ENCODE measurements around the gene MECP2.

Gene MECP2

GRCh38 chrX:154030715-154031305 is 66.7 kb downstream of the MECP2 start:
- DNase-seq = no peak

GRCh38 chrX:154030266-154030665 is 67.3 kb downstream of the MECP2 start:
- no peak for DNase-seq

DNA sequence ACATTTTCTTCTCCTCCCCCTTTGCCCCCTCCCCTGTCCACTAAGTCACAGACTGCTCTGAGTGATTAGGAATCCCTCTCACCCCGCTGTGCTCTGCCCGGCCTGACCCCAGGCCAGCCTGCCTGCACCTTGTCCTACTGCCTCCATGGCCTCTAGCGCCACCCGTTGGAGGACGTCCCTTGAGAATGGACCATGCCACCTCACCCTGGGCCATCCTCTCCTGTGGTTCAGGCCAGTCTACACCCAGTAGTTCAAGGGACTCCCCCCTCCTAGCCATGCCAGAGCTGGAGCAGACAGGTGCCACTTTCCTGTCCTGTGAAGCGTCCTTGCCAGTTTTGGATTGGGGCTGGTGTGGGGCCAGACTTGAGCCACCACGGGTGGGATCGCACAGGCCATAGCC is 68.1 kb downstream of the MECP2 start:
- no peak for DNase-seq

- no peak for DNase-seq
Measured at GRCh38 chrX:154028502-154029184, 68.9 kb downstream of the MECP2 start.

DNA sequence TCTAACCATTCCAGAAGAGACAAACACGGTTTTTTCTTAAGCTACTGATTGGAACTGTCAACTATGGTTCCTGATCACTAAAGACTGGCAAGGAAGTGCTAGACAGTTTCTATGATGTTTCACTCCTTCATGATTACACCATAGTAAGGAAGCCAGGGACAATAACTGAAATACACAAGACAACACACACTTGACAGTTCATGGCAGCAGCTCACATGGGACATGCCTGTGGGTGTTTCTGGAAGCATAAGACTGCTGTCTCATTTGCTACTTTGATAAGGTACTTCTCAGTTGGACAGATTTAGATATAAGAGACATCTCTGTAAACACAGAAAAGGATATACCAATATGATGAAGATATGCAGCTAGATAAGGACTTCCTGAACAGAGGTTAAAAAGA is 69.5 kb downstream of the MECP2 start:
- no peak for DNase-seq

- DNase-seq = no peak
Measured at GRCh38 chrX:154027022-154027402, 70.5 kb downstream of the MECP2 start.

DNA sequence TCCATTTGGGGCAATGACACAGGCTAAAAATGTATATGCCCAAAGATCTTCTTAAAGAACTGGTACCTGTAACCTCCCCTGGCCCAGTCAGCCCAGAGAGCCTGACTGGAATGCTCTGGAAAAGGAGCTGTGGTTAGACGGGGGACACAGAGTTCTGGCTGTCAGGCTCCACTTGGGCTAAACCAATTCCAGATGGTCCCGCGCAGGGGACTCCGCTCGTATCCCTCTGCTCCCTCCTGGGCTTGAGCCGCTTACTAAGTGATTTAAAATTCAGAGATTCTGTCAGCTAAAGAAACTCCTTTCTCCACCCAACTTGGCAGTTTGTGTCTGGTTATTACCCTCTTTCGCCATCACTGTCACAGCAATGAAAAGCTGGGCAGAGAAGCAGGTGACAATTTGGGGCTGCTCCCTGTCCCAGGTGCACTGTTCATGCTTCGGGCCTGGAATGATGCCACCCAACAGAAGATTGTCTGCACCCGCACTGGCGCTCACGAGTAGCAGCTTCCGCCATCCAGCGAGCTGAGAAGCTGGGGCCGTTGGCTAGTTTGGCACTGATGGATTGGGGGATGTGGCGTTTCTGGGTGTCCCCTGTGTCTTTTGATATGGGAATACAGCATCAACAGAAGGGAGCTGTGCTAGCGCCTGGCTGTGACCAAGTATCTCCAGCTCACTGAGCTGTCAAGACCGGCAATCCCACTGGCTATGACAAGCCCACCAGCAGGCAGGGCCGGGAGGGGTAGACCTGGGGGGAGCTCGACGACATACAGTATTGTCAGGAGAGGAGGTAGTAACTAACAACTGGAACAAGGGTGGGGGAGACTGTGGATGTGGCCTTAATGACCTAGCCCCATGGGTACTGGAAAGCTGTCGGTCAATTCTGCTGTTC is 71.1 kb downstream of the MECP2 start:
- DNase-seq = no peak

- no peak for DNase-seq
Measured at GRCh38 chrX:154025230-154025629, 72.3 kb downstream of the MECP2 start.

DNA sequence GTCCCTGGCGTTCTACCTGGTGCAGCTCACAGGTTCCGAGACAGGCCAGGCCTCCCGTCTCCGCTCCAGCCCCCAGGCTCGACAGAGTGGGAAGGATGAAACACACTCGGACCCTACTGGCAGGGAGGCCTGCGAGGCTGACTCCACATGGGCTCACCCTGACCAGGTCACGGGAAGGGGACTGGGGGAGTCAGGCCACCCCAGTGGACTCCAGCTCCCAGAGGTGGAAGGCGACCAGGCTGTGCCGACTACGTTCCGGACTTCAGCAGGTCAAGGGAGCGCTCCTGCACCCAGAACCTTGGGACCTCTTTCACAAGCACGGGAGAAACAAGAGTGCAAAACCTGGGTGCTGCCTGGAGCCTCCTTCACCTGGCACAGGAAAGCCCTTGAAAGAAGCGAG is 73.2 kb downstream of the MECP2 start:
- no peak for DNase-seq

- no peak for DNase-seq
Measured at GRCh38 chrX:154023276-154024000, 74.1 kb downstream of the MECP2 start.

- no peak for DNase-seq
Measured at GRCh38 chrX:154022108-154022507, 75.4 kb downstream of the MECP2 start.

DNA sequence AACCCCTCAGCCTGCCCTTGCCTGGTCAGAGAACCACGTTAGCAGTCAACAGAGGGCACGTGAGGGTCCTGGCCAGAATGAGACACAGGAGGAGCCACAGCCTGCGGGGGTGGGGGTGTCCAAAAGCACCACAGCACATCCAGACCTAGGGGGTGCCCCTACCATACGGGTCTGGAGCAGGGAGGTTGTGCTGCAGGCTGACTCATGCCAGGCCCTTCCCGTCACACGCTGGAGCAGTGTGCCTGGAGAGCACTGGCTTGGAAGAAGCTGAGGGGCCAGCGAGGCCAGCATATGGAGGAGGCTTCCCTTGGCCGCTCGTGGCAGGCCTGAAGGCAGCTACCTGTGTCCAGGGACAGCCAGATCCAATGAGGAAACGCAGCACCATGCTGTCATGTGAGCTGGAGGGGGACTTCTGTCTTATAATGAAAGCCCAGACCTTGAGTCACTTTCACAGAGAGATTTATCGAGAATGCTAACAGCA is 76.3 kb downstream of the MECP2 start:
- DNase-seq = no peak

DNA sequence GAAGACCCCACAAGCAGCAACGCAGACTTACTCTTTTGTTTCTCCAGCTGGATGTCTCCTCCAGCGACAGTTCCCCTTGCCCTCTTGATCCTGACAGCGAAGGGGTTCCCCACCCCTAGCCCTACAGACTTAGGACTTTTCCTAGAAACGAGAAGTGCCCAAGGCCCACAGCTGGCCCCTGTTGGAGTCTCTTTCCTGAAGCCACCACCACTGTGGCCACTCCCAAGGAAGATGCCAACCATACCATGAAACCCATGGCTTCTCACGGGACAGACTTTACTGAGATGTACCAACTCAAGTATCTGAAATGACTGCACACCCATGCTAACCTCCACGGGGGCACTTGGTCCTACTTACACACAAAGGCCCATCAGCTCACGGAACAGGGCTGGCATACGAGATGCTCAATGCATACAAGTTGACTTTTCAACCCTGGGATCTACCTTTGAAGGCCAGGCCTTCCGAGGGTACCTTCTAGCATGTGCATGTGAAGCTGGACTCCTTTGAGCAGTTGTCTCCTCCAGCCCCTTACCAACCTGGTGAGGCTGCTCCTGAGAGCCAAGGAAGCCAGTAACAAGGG is 76.9 kb downstream of the MECP2 start:
- DNase-seq = no peak

- DNase-seq = no peak
Measured at GRCh38 chrX:154019633-154020528, 77.6 kb downstream of the MECP2 start, which contains the start of gene IRAK1. Gene IRAK1 (minus strand): TSS chrX:154019902. CDS start chrX:154019812, 90 bp downstream.

DNA sequence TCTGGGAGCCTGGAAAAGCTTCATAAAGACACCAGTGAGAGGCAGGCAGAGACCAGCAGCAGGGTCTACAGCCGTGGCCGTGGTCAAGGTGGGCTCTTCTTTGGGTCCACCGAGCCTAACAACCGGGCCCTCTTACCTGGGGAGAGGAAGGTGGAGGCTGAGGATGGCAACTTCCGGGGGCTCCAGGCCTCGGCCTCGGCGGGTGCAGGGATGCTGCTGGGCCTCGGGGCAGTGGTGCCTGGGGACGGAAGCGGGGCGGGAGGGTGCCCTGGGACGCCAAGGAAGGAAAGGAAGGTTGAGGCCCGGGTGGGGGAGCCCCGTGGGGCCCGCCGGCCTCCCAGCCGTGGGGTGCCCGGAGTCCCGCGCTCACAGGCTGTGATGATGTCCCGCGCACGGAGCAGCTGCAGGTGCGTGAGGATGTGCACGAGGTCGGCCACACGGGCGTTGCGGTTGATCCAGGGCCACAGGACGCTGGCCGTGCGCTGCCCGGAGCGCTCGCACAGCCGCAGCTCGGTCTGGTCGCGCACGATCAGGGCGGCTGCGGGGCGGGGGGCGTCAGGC is 78.4 kb downstream of the MECP2 start:
- no peak for DNase-seq

DNA sequence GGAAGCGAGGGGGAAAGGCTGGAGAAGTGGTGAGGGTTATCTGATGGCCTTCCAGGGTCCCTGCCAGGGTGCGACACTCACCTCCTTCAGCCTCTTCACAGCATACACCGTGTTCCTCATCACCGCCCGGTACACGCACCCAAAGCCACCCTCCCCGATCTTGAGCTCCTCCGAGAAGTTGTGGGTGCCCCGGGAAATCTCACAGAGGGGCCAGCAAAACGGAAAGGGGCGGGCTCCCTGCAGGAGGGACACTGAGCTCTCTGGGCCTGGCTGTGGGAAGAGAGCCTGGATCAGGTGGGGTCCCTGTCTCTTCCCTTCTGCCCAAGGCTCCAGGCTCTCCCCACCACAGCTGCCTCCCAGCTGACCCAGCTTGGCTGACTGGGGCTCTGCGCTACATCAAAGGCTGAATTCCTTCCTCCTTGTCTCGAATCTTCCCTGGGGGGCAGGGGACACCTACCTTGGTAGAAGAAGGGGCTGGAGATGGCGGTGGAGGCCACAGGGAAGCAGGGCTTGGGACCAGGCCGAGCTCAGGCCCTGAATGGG is 78.9 kb downstream of the MECP2 start:
- no peak for DNase-seq

DNA sequence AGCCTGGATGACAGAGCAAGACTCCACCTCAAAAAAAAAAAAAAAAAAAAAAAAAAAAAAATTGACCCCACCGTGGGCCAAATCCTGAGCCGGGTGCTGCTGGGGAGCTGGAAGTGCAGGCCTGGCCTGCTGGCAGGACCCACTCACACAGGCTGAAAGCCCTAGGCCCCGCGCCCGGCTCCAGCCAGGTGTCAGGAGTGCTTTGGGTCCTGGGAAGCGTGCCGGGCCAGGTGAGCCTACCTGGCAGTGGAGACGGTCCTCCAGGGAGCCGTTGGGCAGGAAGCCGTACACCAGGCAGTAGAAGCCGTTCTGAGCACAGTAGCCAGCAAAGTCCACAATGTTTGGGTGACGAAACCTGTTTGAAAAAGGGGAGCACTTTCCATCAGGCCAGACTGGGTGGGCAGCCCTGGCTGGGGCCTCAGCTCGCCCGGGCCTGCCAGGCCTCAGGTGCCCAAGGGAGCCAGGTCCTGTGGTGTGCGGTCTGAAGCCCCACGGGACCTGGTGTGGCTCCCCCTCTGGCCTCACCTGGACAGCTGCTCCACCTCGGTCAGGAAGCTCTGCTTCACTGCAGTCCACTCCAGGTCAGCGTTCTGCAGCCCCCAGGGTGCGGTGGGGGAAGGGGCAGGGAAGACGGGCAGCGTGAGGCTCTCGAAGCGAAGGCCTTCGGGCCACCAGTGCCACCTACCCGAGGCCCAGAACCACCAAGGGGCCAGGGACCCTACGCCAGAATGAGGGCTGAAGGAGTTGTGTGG is 79.6 kb downstream of the MECP2 start:
- no peak for DNase-seq

GRCh38 chrX:154016366-154017076 is 81.0 kb downstream of the MECP2 start:
- no peak for DNase-seq

- no peak for DNase-seq
Measured at GRCh38 chrX:154015581-154016264, 81.8 kb downstream of the MECP2 start.

Measured in NCI-H526 treated with DMSO at 0.1 percent for 48 hours (cell line).